GM10248 (cell line): ENCODE data around the gene NHS.

Source experiments
- CTCF ChIA-PET: fragments of 300-600 bp; sonication (Branson Sonifier 250); formaldehyde crosslinking; extraction: SDS; loops from one replicate; lab custom pipeline; 2021; ENCODE audit warnings: antibody characterized with exemption; lab: Yijun Ruan, JAX
- POLR2A ChIA-PET: fragments of 350-650 bp; sonication (Branson Sonifier 250); formaldehyde crosslinking; extraction: SDS; loops from one replicate; lab custom pipeline; 2020; ENCODE audit warnings: antibody characterized with exemption; lab: Yijun Ruan, JAX
- DNase-seq: peaks from one replicate; pipeline ENCODE4 v3.0.0; 2012; ENCODE audit errors: extremely low spot score
- CTCF ChIP-seq: IDR thresholded peaks from 2 replicates; pipeline ENCODE4 v1.5.1; 2012; ENCODE audit warnings: mild to moderate bottlenecking, low read depth; ENCODE audit errors: extremely low read depth, missing control alignments, control extremely low read depth

Gene NHS

GRCh38 chrX:17368002-17368401, 7.0 kb upstream of the NHS start:
- TF ChIP-seq CTCF, result no peak
- POLR2A ChIA-PET, result no interaction called here
- no peak for DNase-seq
- CTCF ChIA-PET, result no interaction called here

- DNase-seq, result no peak
- no peak for TF ChIP-seq CTCF
- ChIA-PET POLR2A (no interaction called here), CTCF (interaction anchor here (0.9 kb wide), 1 partner anchor 35 kb away, joined by 3 read pairs; no protein-coding TSS in a partner anchor)
Measured at GRCh38 chrX:17369309-17369708, 5.7 kb upstream of the NHS start.

- ChIA-PET CTCF (no interaction called here), POLR2A (no interaction called here)
- no peak for TF ChIP-seq CTCF
- no peak for DNase-seq
Measured at GRCh38 chrX:17370191-17370590, 4.8 kb upstream of the NHS start.

DNA sequence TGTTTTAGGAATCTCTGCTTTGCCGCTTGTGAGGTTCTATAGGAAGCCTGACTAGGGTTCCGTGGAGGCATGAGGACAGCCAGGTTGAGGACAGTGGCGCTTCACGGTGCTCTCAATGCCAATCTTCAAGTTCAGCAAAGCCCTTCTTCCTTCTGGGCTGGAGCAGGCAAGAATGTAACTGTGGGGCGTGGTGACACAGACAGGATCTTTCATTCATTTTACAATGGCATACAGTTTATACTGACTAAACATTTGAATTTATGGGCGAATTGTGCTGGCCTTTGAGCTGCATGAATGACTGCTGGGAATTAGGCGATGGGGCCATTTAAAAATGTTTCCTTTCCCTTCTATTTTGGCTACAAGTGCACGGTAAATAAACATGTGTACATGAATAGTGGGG, 2.9 kb upstream of the NHS start:
- no peak for TF ChIP-seq CTCF
- no peak for DNase-seq
- POLR2A ChIA-PET, result no interaction called here
- CTCF ChIA-PET, result no interaction called here

DNA sequence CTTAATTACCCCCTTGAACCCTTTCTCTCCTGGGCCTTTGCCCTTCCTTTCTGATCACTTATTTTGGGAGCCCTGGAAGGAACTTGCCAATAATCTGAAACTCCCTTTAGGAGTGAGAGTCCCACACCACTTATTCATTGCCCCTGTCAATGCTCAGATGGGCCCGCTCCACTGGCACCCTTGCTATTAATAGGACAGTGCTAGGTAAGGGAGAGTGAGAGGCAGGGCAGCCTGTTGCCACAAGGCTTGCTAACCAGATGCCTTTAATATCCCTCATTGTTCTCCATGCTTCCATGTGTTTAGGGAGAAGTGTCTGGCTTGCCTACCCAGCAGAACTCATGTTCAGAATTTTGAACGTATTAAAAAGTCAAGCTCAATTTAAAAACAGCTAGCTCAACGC, 1.7 kb upstream of the NHS start:
- CTCF ChIA-PET, result no interaction called here
- POLR2A ChIA-PET, result no interaction called here
- DNase-seq, result no peak

GRCh38 chrX:17375367-17375636, 302 bp downstream of the NHS start:
- ChIA-PET CTCF (no interaction called here), POLR2A (no interaction called here)
- no peak for TF ChIP-seq CTCF

More for the DNA sequence above, 1.7 kb upstream of the NHS start:
- no peak for TF ChIP-seq CTCF

GRCh38 chrX:17375637-17376430, 834 bp downstream of the NHS start:
- DNase-seq, result no peak
- no peak for TF ChIP-seq CTCF
- POLR2A ChIA-PET, result no interaction called here
- CTCF ChIA-PET, result no interaction called here

More at GRCh38 chrX:17375367-17375636, 302 bp downstream of the NHS start:
- DNase-seq, result peak; percentile 6
